RWPE2 (cell line): Measurements from ENCODE around the gene HARS2.
"Not testable (repeated sequence)": the region's sequence is repeated elsewhere in the genome, so short reads cannot be mapped to it uniquely, and the experiment has no call there.

Experiments used
- ATAC-seq: fragments of 200-7000 bp; cut with Tn5 transposase; 3 replicates; pipeline ENCODE4 v1.9.1; 2021; ENCODE audit warnings: low read depth
- DNase-seq: peaks from one replicate; pipeline ENCODE4 v3.0.0-alpha.2; 2020; ENCODE audit warnings: low spot score
- H3K27ac ChIP-seq: fragments of 450-650 bp; 2 replicates; pipeline ENCODE4 v1.5.1; 2017; ENCODE audit warnings: mild to moderate bottlenecking; ENCODE audit not compliant: poor library complexity, severe bottlenecking
- H3K27me3 ChIP-seq: fragments of 250-450 bp; sonication (Bioruptor Pico); 2 replicates; pipeline ENCODE4 v1.5.1; 2021; ENCODE audit warnings: mild to moderate bottlenecking, moderate library complexity; ENCODE audit not compliant: insufficient read depth, poor library complexity, severe bottlenecking
- H3K36me3 ChIP-seq: fragments of 250-450 bp; sonication (Bioruptor Pico); 2 replicates; pipeline ENCODE4 v1.5.1; 2020; ENCODE audit warnings: low read depth, mild to moderate bottlenecking, moderate library complexity
- H3K4me1 ChIP-seq: fragments of 250-450 bp; sonication (Bioruptor Pico); 2 replicates; pipeline ENCODE4 v1.5.1; 2021; ENCODE audit warnings: mild to moderate bottlenecking, moderate library complexity; ENCODE audit not compliant: insufficient read depth, poor library complexity, severe bottlenecking
- H3K4me3 ChIP-seq: fragments of 250-450 bp; sonication (Bioruptor Pico); 2 replicates; pipeline ENCODE4 v1.5.1; 2021; ENCODE audit warnings: mild to moderate bottlenecking, moderate library complexity; ENCODE audit not compliant: severe bottlenecking
- H3K9me3 ChIP-seq: fragments of 250-450 bp; sonication (Bioruptor Pico); 2 replicates; pipeline ENCODE4 v1.5.1; 2021; ENCODE audit warnings: mild to moderate bottlenecking, moderate library complexity; ENCODE audit not compliant: severe bottlenecking
- CTCF ChIP-seq: fragments of 450-650 bp; IDR thresholded peaks from one replicate; pipeline ENCODE4 v1.5.1; 2017; ENCODE audit warnings: mild to moderate bottlenecking, moderate library complexity; ENCODE audit not compliant: poor library complexity, severe bottlenecking

HARS2 gene

GRCh38 chr5:140711794-140712193, 20.5 kb downstream of the HARS2 start:
- DNase-seq (no peak), ATAC-seq (no peak)
- Histone ChIP-seq H3K4me3 (no peak overlapping the region), H3K9me3 (no peaks in the 10 kb centered on the region), H3K27ac (no peak overlapping the region), H3K36me3 (no peaks in the 10 kb centered on the region), H3K4me1 (peaks cover 4% of the 10 kb centered on the region), H3K27me3 (no peaks in the 10 kb centered on the region)
- no peak for TF ChIP-seq CTCF

GRCh38 chr5:140713562-140714094, 22.4 kb downstream of the HARS2 start:
- no peak overlapping the region for H3K27ac ChIP-seq
- ATAC-seq, result no peak
- no peaks in the 10 kb centered on the region for H3K9me3 ChIP-seq
- H3K27me3 ChIP-seq, result no peaks in the 10 kb centered on the region
- no peak for DNase-seq
- H3K4me3 ChIP-seq, result no peak overlapping the region
- peaks cover 4% of the 10 kb centered on the region for H3K4me1 ChIP-seq
- no peaks in the 10 kb centered on the region for H3K36me3 ChIP-seq
- TF ChIP-seq CTCF, result no peak

GRCh38 chr5:140716238-140716637, 25.0 kb downstream of the HARS2 start:
- not testable (repeated sequence) for H3K27me3 ChIP-seq, ATAC-seq, H3K36me3 ChIP-seq, H3K4me1 ChIP-seq, H3K27ac ChIP-seq, DNase-seq, H3K4me3 ChIP-seq, H3K9me3 ChIP-seq

GRCh38 chr5:140718266-140718592, 27.0 kb downstream of the HARS2 start:
- peak overlapping the region; percentile 24 for H3K4me3 ChIP-seq
- DNase-seq (no peak), ATAC-seq (no peak)
- no peaks in the 10 kb centered on the region for H3K4me1 ChIP-seq
- no peaks in the 10 kb centered on the region for H3K36me3 ChIP-seq
- no peaks in the 10 kb centered on the region for H3K9me3 ChIP-seq
- no peaks in the 10 kb centered on the region for H3K27me3 ChIP-seq
- peak overlapping the region; percentile 6 for H3K27ac ChIP-seq
- TF ChIP-seq CTCF, result no peak

GRCh38 chr5:140720738-140721137, 29.5 kb downstream of the HARS2 start:
- not testable (repeated sequence) for H3K4me3 ChIP-seq, DNase-seq, ATAC-seq, H3K27me3 ChIP-seq, H3K4me1 ChIP-seq, H3K9me3 ChIP-seq, H3K36me3 ChIP-seq, H3K27ac ChIP-seq

- not testable (repeated sequence) for H3K36me3 ChIP-seq, ATAC-seq, H3K4me3 ChIP-seq, H3K27me3 ChIP-seq, H3K9me3 ChIP-seq, H3K27ac ChIP-seq, DNase-seq, H3K4me1 ChIP-seq
Observed at GRCh38 chr5:140721395-140721794, 30.1 kb downstream of the HARS2 start.
